PC-3 (cell line): ENCODE measurements around the gene MAPK7. TPM values are rescaled to one million over a fixed set of nuclear protein-coding genes. Genes with fewer than 3 reads are reported as not detected.
A peak's percentile ranks its signal among the peaks of the same experiment; 100 is the strongest.

Experiments
- ATAC-seq: fragments of 200-7000 bp; cut with Tn5 transposase; 2 replicates; pipeline ENCODE4 v1.9.1; 2020; ENCODE audit warnings: mild to moderate bottlenecking, moderate library complexity
- BruUV-seq: library from RNA; stranded (reverse); fragments of 400-500 nt; replicated peaks from 2 replicates; lab custom pipeline; 2021; lab: Mats Ljungman, UMichigan
- CTCF ChIA-PET: fragments of 300-600 bp; sonication (Branson Sonifier 250); formaldehyde crosslinking; loops from one replicate; lab custom pipeline; 2022; ENCODE audit warnings: antibody characterized with exemption; lab: Charles Lee
- POLR2A ChIA-PET: fragments of 300-600 bp; sonication (Branson Sonifier 250); formaldehyde crosslinking; loops from one replicate; lab custom pipeline; 2022; ENCODE audit warnings: antibody characterized with exemption; ENCODE audit not compliant: unreplicated experiment; lab: Charles Lee
- DNase-seq: peaks from one replicate; pipeline ENCODE4 v3.0.0-alpha.2; 2015
- H2AFZ ChIP-seq: fragments of 300-600 bp; sonication (generic); 2 replicates; pipeline ENCODE4 v1.6.0; 2016; ENCODE audit warnings: antibody characterized with exemption, low read length
- H3F3A ChIP-seq: fragments of 300-600 bp; sonication (generic); one replicate; pipeline ENCODE4 v1.6.0; 2017; ENCODE audit warnings: antibody characterized with exemption, low read length, control low read depth, mild to moderate bottlenecking; ENCODE audit not compliant: unreplicated experiment
- H3K27ac ChIP-seq: fragments of 300-600 bp; sonication (generic); 2 replicates; pipeline ENCODE4 v1.5.1; 2016; ENCODE audit warnings: mild to moderate bottlenecking, low read length
- H3K27me3 ChIP-seq: fragments of 300-600 bp; sonication (generic); 2 replicates; pipeline ENCODE4 v1.6.1; 2016; ENCODE audit warnings: low read length, mixed read lengths
- H3K36me3 ChIP-seq: fragments of 300-600 bp; sonication (generic); 2 replicates; pipeline ENCODE4 v1.6.1; 2016; ENCODE audit warnings: low read depth, mixed run types, low read length, mixed read lengths
- H3K4me1 ChIP-seq: fragments of 300-600 bp; sonication (generic); 2 replicates; pipeline ENCODE4 v1.5.1; 2016; ENCODE audit warnings: low read length; ENCODE audit not compliant: insufficient read depth
- H3K4me2 ChIP-seq: fragments of 300-600 bp; sonication (generic); 2 replicates; pipeline ENCODE4 v1.6.0; 2016; ENCODE audit warnings: low read length
- H3K4me3 ChIP-seq: fragments of 300-600 bp; sonication (generic); 2 replicates; pipeline ENCODE4 v1.5.1; 2016; ENCODE audit warnings: mild to moderate bottlenecking, low read length, mixed read lengths
- H3K79me2 ChIP-seq: fragments of 300-600 bp; sonication (generic); 2 replicates; pipeline ENCODE4 v1.6.1; 2017; ENCODE audit warnings: low read length, mixed read lengths
- H3K9ac ChIP-seq: fragments of 300-600 bp; sonication (generic); 2 replicates; pipeline ENCODE4 v1.6.0; 2016; ENCODE audit warnings: mild to moderate bottlenecking, low read length
- H3K9me2 ChIP-seq: fragments of 300-600 bp; sonication (generic); replicated peaks from 2 replicates; pipeline ENCODE4 v1.6.1; 2016; ENCODE audit warnings: mixed run types, low read length, mixed read lengths
- H3K9me3 ChIP-seq: fragments of 300-600 bp; sonication (generic); 2 replicates; pipeline ENCODE4 v1.6.1; 2016; ENCODE audit warnings: low read length, mixed read lengths
- H4K20me1 ChIP-seq: fragments of 300-600 bp; sonication (generic); 2 replicates; pipeline ENCODE4 v1.6.1; 2016; ENCODE audit warnings: low read length, mixed read lengths
- EZH2 ChIP-seq: fragments of 300-600 bp; sonication (generic); IDR thresholded peaks from one replicate; pipeline ENCODE4 v1.6.1; 2017; ENCODE audit warnings: antibody characterized with exemption, mild to moderate bottlenecking, low read length; ENCODE audit not compliant: unreplicated experiment
- EZH2phosphoT487 ChIP-seq: fragments of 300-600 bp; sonication (generic); IDR thresholded peaks from 2 replicates; pipeline ENCODE4 v1.6.1; 2018; ENCODE audit warnings: mild to moderate bottlenecking, antibody characterized with exemption, low read length, borderline replicate concordance
- intact Hi-C: fragments of 100-400 bp; cut with micrococcal nuclease; formaldehyde crosslinking; loops from 2 replicates; pipeline ENCODE4 v1.9.0; 2023
- total RNA-seq: library from RNA; depleted of rRNA; stranded (reverse); fragments of >200 nt; gene quantifications from 2 replicates; pipeline ENCODE4 v1.2.3, GENCODE V29; 2014
- TF ChIP-seq, protein P1 (sequence below): fragments of 300-600 bp; sonication (generic); conservative IDR thresholded peaks from 2 replicates; pipeline ENCODE4 v1.5.1; 2017; ENCODE audit warnings: antibody characterized with exemption, low read depth, mild to moderate bottlenecking, low read length

The MAPK7 gene
- total RNA-seq, 1 experiment from 2014 or later = 9.8 TPM

DNA sequence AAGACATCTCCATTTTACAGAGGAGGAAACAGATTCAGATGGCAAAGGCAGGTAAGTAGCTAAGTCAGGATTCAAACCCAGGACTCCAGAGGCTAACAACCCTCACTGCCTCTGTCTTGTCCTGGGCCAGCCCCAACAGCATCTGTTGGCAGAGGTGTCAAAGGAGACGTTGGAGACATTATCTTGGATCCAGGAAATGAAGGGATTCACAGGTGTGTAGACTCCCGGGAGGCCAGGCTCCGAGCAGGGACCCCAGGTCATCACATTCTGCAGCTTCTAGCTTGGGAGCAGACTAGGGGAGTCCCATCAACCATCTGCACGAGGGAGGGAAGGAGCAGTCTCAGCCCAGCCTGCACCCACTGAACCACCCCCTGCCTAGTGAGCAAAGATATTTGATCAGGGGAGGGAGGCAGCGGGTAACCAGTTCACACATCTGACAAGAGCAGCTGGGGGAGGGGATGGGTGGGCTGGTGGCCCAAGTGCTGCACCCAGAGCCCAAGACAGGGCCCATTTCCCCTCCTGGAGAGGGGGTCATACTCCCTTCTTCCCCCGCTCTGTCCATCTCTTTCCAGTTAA lies 14.8 kb upstream of the MAPK7 start:
- peak overlapping the region; percentile 87 for H2AFZ ChIP-seq
- H3K4me3 ChIP-seq = peak overlapping the region; percentile 79; the same call in 1 of the 2 replicates
- no peak for TF ChIP-seq EZH2
- TF ChIP-seq EZH2phosphoT487 = no peak
- TF ChIP-seq, protein P1, sequence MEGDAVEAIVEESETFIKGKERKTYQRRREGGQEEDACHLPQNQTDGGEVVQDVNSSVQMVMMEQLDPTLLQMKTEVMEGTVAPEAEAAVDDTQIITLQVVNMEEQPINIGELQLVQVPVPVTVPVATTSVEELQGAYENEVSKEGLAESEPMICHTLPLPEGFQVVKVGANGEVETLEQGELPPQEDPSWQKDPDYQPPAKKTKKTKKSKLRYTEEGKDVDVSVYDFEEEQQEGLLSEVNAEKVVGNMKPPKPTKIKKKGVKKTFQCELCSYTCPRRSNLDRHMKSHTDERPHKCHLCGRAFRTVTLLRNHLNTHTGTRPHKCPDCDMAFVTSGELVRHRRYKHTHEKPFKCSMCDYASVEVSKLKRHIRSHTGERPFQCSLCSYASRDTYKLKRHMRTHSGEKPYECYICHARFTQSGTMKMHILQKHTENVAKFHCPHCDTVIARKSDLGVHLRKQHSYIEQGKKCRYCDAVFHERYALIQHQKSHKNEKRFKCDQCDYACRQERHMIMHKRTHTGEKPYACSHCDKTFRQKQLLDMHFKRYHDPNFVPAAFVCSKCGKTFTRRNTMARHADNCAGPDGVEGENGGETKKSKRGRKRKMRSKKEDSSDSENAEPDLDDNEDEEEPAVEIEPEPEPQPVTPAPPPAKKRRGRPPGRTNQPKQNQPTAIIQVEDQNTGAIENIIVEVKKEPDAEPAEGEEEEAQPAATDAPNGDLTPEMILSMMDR = no peak
- DNase-seq (no peak), ATAC-seq (no peak)
- intact Hi-C loops = loop anchor here (1.0 to 10.0 kb wide), 3 partner anchors 14 to 401 kb away; no protein-coding TSS in a partner anchor
- H3K9me3 ChIP-seq = no peaks in the 10 kb centered on the region
- peak overlapping the region; percentile 89 for H3K4me2 ChIP-seq
- no peaks in the 10 kb centered on the region for H3K27me3 ChIP-seq
- H3K9ac ChIP-seq = 0 out of 2 replicates have a peak overlapping the region, but pooled peaks have one; percentile 77
- peaks cover 4% of the 10 kb centered on the region for H3K79me2 ChIP-seq
- H3K27ac ChIP-seq = no peak overlapping the region
- no peaks in the 10 kb centered on the region for H4K20me1 ChIP-seq
- ChIA-PET POLR2A (interaction anchor here (1.0 kb wide), 1 partner anchor 41 kb away, joined by 5 read pairs; no protein-coding TSS in a partner anchor), CTCF (interaction anchor here (1.1 to 1.6 kb wide), 6 partner anchors 10 to 399 kb away, joined by 3 to 17 read pairs (median 9); partner anchors contain the start of gene MAPK7)
- H3K9me2 ChIP-seq = no peaks in the 10 kb centered on the region
- H3K36me3 ChIP-seq = no peaks in the 10 kb centered on the region
- H3F3A ChIP-seq = no peaks in the 10 kb centered on the region
- TSS peak; percentile 35 for BruUV-seq
- peaks cover 10% of the 10 kb centered on the region for H3K4me1 ChIP-seq

DNA sequence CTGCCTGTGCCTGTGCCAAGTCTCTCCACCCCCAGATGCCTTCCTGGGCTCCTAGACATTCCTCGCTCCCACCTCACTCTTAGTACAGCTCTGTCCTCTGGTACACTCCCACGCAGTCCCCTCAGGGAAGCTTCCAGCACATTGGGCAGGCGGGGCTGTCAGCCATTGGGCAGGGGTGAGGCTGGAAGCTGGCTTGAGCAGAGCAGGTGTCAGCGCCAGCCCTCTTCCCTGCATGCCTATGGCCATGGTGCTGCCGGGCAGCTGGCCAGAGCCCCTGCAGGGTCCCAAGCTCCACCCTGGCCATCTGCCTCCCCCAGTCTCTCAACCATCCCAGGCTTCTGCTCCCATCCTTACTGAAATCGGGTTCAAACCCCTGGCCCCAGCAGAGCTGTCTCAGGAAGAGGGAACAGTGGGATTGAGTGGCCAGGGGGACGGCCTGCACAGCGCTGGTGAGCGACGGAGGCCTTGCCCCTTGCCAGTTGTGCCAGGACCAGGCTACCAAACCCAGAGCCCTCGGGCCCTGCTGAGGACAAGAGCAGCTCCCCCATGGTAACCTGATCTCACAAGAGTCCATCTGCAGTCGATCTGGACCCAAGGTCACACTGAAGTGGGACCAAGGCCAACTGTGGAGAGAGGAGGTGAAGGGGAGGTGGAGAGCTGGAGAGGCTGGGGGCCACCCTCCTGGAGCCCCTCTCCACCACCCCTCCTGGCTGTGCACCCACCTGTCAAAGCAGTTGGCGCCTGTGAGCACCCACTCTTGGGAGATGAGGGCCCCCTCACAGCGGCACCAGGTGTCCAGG lies 13.4 kb upstream of the MAPK7 start:
- Histone ChIP-seq H3F3A (no peaks in the 10 kb centered on the region), H3K27ac (no peak overlapping the region), H3K9me2 (no peaks in the 10 kb centered on the region), H3K4me1 (peaks cover 12% of the 10 kb centered on the region), H4K20me1 (no peaks in the 10 kb centered on the region), H3K36me3 (no peaks in the 10 kb centered on the region), H3K4me3 (no peak overlapping the region), H3K4me2 (no peak overlapping the region), H3K9ac (no peak overlapping the region), H2AFZ (no peak overlapping the region), H3K9me3 (no peaks in the 10 kb centered on the region), H3K27me3 (no peaks in the 10 kb centered on the region), H3K79me2 (peaks cover 4% of the 10 kb centered on the region)
- TF ChIP-seq, protein P1 = no peak
- TF ChIP-seq EZH2 = no peak
- TF ChIP-seq EZH2phosphoT487 = no peak
- intact Hi-C loops = loop anchor here (10.0 kb wide), 1 partner anchor 400 kb away; no protein-coding TSS in a partner anchor
- ChIA-PET POLR2A (no interaction called here), CTCF (no interaction called here)
- ATAC-seq (no peak), DNase-seq (no peak)
- BruUV-seq = no TSS peak
